Smooth muscle cell of the brain vasculature (primary cell): ENCODE measurements around the gene RBP5.

Source experiments
- DNase-seq: peaks from one replicate; pipeline ENCODE4 v3.0.0-alpha.2; 2012; ENCODE audit warnings: low read depth, low spot score

RBP5 gene, protein sequence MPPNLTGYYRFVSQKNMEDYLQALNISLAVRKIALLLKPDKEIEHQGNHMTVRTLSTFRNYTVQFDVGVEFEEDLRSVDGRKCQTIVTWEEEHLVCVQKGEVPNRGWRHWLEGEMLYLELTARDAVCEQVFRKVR

GRCh38 chr12:7128681-7129286 lies at the start of gene RBP5:
TSS of gene RBP5 (minus strand) at chr12:7128889. CDS start at chr12:7128775, 114 bp downstream.
- DNase-seq: no peak

DNA sequence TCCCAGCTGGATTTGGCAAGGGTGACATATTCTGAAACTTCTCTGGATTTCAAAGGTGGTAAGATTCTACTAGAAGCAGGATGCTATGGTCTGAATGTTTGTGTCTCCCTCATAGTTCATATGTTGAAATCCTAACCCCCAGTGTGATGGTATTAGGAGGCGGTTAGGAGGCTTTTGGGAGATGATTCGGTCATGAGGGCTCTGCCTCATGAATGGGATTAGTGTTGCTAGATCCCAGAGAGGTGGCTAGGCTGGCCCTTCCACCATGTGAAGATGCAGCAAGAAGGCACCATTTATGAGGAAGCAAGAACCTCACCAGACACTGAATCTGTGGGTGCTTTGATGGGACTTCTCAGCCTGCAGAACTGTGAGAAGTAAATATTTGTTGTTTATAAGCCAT lies 49.8 kb upstream of the RBP5 start:
- DNase-seq: no peak

DNA sequence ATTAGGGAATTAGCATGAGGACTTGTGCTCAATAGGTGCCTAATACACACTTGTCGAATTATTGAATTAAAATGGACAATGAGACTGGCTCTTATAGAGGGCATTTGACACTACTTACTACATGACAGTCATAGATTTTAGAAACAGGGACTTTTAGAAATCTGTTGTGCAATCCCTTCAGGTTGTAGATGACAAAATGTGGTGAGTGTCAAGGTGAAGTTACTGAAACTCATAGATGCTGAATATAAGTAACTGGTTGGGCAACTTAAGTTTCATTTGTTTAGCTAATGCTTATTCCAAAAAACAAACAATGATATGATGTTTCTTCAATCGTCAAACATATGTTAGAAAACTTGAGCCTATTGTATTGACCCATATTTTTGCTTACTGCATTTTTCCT lies 47.9 kb upstream of the RBP5 start:
- no peak for DNase-seq

GRCh38 chr12:7175493-7175892 lies 46.8 kb upstream of the RBP5 start:
- no peak for DNase-seq

DNA sequence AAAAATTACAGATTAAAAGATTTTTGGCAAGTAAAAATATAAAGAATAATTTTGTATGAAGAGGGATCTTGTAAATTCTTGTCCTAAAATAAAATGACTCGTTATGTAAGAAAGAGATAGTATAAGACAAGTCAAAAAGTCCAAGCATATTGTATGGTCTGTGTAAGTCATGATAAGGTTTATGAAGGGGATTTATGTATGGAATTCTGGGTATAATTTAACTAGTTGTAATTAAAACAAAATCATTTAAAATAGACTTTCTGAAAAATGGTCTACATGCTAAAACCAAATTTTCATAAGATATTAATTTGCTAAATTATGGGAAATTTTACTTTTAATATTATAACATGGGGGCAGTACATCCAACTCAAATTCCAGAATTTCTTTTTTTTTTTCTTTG lies 43.2 kb upstream of the RBP5 start:
- no peak for DNase-seq

DNA sequence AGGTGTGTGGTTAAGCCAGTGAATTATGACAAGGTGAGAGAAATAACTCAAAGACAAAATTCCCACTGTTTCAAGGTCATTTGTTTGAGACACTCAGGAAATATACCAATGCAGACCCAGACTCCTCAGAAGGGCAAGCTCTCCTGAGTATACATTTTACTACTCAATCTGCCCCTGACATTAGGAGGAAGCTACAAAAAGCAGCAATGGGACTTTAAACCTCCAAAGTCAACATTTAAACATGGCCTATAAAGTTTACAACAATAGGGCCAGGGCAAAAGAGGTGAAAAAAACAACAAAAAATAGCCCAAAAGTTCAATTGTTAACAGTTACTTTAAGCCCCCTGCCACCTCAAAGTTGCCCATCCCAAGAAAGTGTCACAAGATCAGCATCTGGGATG lies 41.3 kb upstream of the RBP5 start:
- DNase-seq: no peak

DNA sequence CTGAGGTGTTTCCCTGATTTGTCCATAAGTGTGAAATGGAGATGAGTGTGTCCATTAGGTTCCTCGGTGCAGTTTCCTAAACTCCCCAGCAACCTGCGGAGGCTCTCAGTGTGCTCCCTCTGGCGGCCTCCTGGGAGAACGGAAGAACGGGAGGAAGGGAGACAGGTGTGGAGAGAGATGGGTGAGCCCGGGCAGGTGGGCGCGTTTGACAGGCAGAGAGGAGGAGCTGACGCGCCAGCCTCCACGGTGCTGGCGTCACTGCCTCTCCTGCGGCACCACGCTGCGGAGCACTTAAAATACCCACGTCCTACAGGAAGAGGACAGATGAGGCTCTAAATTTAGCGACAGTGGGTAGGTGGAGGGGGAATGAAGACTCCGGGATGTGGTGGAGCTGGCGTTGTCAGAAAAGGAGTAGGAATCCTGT lies 34.0 kb upstream of the RBP5 start:
- DNase-seq: no peak

DNA sequence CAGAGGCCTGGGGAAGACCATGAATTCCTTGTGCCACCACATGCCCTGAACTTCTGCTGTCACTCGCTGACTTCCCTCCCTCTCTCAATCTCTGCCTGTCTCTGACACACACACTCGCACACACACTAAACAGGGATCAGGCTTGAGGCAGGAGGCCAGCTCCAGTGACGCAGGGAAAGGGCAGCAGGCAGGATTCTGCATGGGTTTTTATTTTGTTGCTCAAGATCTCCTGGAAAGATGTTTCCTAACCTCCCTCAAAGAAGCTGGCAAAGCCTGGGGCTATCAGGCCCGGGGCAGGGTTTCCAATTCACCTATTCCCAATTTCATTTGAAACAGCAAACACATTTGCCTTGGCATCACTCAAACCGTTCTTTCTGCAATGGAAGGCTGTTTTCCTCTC lies 33.1 kb upstream of the RBP5 start:
- DNase-seq: no peak

DNA sequence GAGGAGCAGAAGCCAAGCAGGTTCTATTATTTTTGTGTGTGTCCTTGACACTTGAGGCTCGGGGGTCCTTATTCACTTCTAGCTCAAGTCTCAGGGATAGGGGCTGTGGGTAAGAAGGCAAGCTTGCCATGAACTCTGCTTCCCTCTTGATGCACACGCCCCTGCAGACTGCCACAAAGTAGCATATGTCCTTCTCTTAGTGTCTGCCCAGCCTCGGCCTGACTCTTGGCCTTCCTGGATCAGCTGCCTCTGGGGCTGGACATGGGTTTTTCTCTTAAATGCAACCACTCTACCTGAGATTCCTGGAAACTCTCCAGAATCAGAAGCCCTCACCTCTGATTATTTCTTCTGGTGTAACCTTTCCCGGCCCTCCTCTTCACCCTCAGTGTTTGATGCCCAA lies 32.6 kb upstream of the RBP5 start:
- no peak for DNase-seq

DNA sequence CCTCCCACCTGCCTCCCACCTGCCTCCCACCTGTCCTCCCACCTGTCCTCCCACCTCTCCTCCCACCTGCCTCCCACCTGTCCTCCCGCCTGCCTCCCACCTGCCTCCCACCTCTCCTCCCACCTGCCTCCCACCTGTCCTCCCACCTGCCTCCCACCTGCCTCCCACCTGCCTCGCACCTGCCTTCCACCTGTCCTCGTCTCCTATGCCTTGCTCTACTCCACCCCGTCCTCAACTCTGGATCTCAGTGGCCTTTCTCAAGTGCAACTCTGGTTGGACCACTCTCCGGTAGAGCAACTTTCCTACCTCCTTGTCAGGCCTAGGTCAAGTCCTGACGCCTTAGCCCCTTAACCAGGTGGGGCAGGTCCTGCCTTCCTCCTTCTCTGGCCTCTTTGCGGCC lies 31.5 kb upstream of the RBP5 start:
- DNase-seq: no peak

DNA sequence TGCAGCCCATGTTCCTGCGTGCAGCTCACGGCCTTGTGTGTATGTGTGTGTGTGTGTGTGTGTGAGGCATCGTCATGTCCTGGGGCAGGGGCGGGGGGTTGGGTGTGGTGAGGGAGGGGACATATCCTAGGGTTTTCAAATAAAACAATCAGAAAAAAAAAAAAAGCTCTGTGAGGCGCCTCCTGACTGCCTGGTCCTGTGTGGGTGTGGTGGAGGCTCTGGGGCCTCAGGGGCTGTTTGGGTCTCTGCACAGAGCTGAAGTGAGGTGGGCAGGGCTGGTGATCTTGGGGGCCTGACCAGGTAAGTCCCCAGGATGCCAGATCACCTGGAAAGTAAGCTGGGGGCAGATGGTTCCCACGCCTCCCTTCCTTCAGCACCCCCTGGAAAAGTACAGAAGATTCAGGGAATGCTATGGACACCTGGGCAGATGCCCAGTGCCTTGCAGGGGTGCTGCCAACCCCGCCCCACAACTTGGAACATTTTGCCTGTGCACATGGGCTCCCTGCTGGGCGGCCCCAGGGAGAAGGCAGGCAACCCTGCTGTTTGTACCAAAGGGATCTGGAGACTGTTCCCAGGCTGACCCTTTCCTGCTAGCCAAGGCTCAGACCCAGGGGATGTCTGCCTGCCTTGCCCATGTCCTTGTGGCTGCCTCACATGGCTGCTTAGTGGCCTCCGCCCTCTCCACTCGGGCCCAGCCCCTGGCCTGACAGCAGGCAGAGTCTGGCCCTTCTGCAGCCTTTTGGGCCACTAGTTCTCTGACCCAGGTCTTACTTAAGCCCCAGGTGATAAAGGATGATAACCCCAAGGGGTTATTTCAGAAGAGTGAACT lies 30.3 kb upstream of the RBP5 start:
- DNase-seq: no peak

GRCh38 chr12:7157391-7157790 lies 28.7 kb upstream of the RBP5 start:
- DNase-seq: no peak

- no peak for DNase-seq
Measured at GRCh38 chr12:7156259-7157197, 27.8 kb upstream of the RBP5 start.

GRCh38 chr12:7155471-7156034 lies 26.9 kb upstream of the RBP5 start:
- no peak for DNase-seq

DNA sequence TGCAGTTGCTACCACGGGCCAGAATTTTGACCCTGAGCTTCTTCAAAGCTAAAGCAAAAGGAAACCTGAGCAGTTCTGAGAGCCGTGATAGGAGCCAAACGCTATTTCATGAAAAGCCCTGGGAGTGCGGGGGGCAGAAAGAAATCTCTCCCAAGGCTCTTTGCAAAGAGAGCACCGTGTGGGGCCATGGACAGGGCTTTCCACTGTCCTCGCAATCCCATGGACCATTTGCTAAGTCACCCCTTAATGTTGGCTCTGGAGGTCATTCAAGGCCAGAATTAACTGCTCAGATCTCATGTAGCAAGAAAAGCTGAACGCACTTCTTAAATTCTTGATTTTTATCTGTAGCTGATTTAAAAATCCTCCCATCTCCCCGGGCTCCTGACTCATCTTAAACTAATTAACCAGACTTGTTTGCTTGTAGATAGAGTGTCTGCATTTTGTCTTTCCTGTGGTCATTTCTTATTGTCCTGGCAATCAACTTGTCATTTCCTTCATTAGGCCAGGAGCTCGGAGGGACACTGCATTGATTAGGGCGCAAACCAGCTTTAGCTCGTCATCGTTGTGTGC lies 26.3 kb upstream of the RBP5 start:
- no peak for DNase-seq

GRCh38 chr12:7154042-7154441 lies 25.4 kb upstream of the RBP5 start:
- no peak for DNase-seq

GRCh38 chr12:7152818-7153217 lies 24.1 kb upstream of the RBP5 start:
- DNase-seq: no peak

DNA sequence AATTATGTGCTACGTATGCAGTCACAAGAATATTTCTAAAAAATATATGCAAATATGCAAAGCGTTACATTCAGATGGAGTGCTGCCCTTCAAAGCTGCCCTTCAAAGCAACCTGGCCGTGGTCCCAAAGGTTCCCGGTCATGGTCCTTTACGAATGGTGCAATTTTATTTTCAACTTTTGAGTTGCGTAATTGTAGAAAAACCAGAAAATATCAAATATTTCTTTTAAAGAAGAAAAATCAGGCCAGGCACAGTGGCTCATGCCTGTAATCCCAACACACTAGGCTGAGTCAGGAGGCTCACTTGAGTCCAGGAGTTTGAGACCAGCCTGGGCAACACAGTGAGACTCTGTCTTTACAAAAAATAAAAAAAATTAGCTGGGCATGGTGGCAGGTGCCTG lies 22.8 kb upstream of the RBP5 start:
- DNase-seq: no peak

DNA sequence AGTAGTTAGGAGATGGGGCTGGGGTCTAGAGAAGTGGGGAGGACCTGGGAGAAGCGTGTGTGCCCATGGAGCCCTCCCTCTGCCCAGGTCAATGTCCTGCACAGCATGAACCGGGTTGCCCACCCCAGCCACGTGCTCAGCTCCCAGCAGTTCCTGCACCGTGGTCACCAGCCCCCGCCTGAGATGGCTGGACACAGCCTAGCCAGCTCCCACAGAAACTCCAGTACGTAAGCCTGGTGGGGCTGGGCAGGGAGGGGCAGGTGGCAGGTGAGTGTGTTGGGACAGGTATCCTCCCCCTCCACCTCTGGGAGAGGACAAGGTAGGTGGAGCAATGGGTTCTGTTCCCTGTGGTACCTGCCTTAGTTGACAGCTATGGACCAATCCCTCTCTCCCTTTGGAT lies 22.2 kb upstream of the RBP5 start:
- no peak for DNase-seq

- DNase-seq: no peak
Measured at GRCh38 chr12:7150356-7150755, 21.7 kb upstream of the RBP5 start.

- no peak for DNase-seq
Measured at GRCh38 chr12:7146906-7147305, 18.2 kb upstream of the RBP5 start.
